GM21423 (cell line): Measurements from ENCODE around the gene CDKN2B-AS1.
"Not testable (repeated sequence)": the region's sequence is repeated elsewhere in the genome, so short reads cannot be mapped to it uniquely, and the experiment has no call there.

Experiments used
- ATAC-seq: cut with Tn5 transposase; IDR thresholded peaks from one replicate; pipeline ENCODE4 v1.9.1; 2021; ENCODE audit warnings: mild to moderate bottlenecking, moderate library complexity; ENCODE audit not compliant: unreplicated experiment

The CDKN2B-AS1 gene

GRCh38 chr9:22041344-22041743, 46.8 kb downstream of the CDKN2B-AS1 start:
- no peak for ATAC-seq

GRCh38 chr9:22041775-22042174, 47.2 kb downstream of the CDKN2B-AS1 start:
- no peak for ATAC-seq

GRCh38 chr9:22043928-22044327, 49.3 kb downstream of the CDKN2B-AS1 start:
- no peak for ATAC-seq

GRCh38 chr9:22044583-22044982, 50.0 kb downstream of the CDKN2B-AS1 start:
- no peak for ATAC-seq

- ATAC-seq, result no peak
Measured at GRCh38 chr9:22045423-22045822, 50.8 kb downstream of the CDKN2B-AS1 start.

- no peak for ATAC-seq
Measured at GRCh38 chr9:22046243-22046885, 51.8 kb downstream of the CDKN2B-AS1 start.

- ATAC-seq, result no peak
Measured at GRCh38 chr9:22047596-22047995, 53.0 kb downstream of the CDKN2B-AS1 start.

GRCh38 chr9:22049411-22049810, 54.8 kb downstream of the CDKN2B-AS1 start:
- ATAC-seq, result no peak

- ATAC-seq, result peak; percentile 86
Measured at GRCh38 chr9:22050924-22051323, 56.3 kb downstream of the CDKN2B-AS1 start.

GRCh38 chr9:22052376-22052945, 57.9 kb downstream of the CDKN2B-AS1 start:
- peak; percentile 56 for ATAC-seq

GRCh38 chr9:22053178-22053577, 58.6 kb downstream of the CDKN2B-AS1 start:
- no peak for ATAC-seq

- no peak for ATAC-seq
Measured at GRCh38 chr9:22054076-22054475, 59.5 kb downstream of the CDKN2B-AS1 start.

- ATAC-seq, result no peak
Measured at GRCh38 chr9:22054529-22054928, 59.9 kb downstream of the CDKN2B-AS1 start.

GRCh38 chr9:22055090-22055489, 60.5 kb downstream of the CDKN2B-AS1 start:
- no peak for ATAC-seq

- ATAC-seq, result no peak
Measured at GRCh38 chr9:22056402-22056801, 61.8 kb downstream of the CDKN2B-AS1 start.

GRCh38 chr9:22057972-22058371, 63.4 kb downstream of the CDKN2B-AS1 start:
- not testable (repeated sequence) for ATAC-seq

- no peak for ATAC-seq
Measured at GRCh38 chr9:22060831-22061383, 66.3 kb downstream of the CDKN2B-AS1 start.

GRCh38 chr9:22064957-22065356, 70.4 kb downstream of the CDKN2B-AS1 start:
- no peak for ATAC-seq

GRCh38 chr9:22065431-22066200, 71.0 kb downstream of the CDKN2B-AS1 start:
- ATAC-seq, result no peak

- no peak for ATAC-seq
Measured at GRCh38 chr9:22067196-22067595, 72.6 kb downstream of the CDKN2B-AS1 start.

GRCh38 chr9:22068369-22068768, 73.8 kb downstream of the CDKN2B-AS1 start:
- no peak for ATAC-seq

GRCh38 chr9:22073349-22073748, 78.8 kb downstream of the CDKN2B-AS1 start:
- ATAC-seq, result no peak
